Activated CD8-positive, alpha-beta T cell treated with anti-CD3 and anti-CD28 coated beads for 36 hours (primary cell): Measurements from ENCODE around the gene BEX3. TPM values are rescaled to one million over a fixed set of nuclear protein-coding genes. Genes with fewer than 3 reads are reported as not detected.

Experiments
- ATAC-seq: fragments of 200-7000 bp; cut with Tn5 transposase; one replicate; pipeline ENCODE4 v1.10.0; 2021; ENCODE audit warnings: mild to moderate bottlenecking, moderate library complexity
- CTCF ChIA-PET: fragments of 350-600 bp; sonication (Branson Sonifier 250); formaldehyde crosslinking; loops from one replicate; lab custom pipeline; 2021; ENCODE audit warnings: antibody characterized with exemption; lab: Charles Lee
- POLR2A ChIA-PET: fragments of 350-600 bp; sonication (Branson Sonifier 250); formaldehyde crosslinking; loops from one replicate; lab custom pipeline; 2021; ENCODE audit warnings: antibody characterized with exemption; lab: Charles Lee
- DNase-seq: peaks from one replicate; pipeline ENCODE4 v3.0.0-alpha.2; 2020
- H3K27ac Mint-ChIP-seq: one replicate; pipeline ENCODE4 v1.8.0; 2021; ENCODE audit warnings: mild to moderate bottlenecking, mixed read lengths
- H3K27me3 Mint-ChIP-seq: one replicate; pipeline ENCODE4 v1.8.0; 2021; ENCODE audit warnings: mixed read lengths
- H3K36me3 Mint-ChIP-seq: one replicate; pipeline ENCODE4 v1.8.0; 2021; ENCODE audit warnings: low read depth, mixed read lengths
- H3K4me1 Mint-ChIP-seq: one replicate; pipeline ENCODE4 v1.8.0; 2021; ENCODE audit warnings: low read depth, mixed read lengths
- H3K4me3 Mint-ChIP-seq: one replicate; pipeline ENCODE4 v1.8.0; 2021; ENCODE audit warnings: mild to moderate bottlenecking, moderate library complexity, mixed read lengths
- H3K9me3 Mint-ChIP-seq: one replicate; pipeline ENCODE4 v1.8.0; 2021; ENCODE audit warnings: mixed read lengths
- intact Hi-C: fragments of 100-400 bp; cut with micrococcal nuclease; formaldehyde crosslinking; loops from one replicate; pipeline ENCODE4 v1.10.0; 2022
- total RNA-seq, 2 experiments: library from RNA; stranded (reverse); gene quantifications; one replicate each; pipeline ENCODE4 v1.2.3, GENCODE V29; 2021
- TF ChIP-seq, protein P1 (sequence below): fragments of 200-600 bp; IDR thresholded peaks from one replicate; pipeline ENCODE4 v1.8.0; 2022; ENCODE audit warnings: antibody characterized with exemption, mild to moderate bottlenecking

Gene BEX3
- 10 to 100 TPM; 30.8 to 35.1 TPM for total RNA-seq

DNA sequence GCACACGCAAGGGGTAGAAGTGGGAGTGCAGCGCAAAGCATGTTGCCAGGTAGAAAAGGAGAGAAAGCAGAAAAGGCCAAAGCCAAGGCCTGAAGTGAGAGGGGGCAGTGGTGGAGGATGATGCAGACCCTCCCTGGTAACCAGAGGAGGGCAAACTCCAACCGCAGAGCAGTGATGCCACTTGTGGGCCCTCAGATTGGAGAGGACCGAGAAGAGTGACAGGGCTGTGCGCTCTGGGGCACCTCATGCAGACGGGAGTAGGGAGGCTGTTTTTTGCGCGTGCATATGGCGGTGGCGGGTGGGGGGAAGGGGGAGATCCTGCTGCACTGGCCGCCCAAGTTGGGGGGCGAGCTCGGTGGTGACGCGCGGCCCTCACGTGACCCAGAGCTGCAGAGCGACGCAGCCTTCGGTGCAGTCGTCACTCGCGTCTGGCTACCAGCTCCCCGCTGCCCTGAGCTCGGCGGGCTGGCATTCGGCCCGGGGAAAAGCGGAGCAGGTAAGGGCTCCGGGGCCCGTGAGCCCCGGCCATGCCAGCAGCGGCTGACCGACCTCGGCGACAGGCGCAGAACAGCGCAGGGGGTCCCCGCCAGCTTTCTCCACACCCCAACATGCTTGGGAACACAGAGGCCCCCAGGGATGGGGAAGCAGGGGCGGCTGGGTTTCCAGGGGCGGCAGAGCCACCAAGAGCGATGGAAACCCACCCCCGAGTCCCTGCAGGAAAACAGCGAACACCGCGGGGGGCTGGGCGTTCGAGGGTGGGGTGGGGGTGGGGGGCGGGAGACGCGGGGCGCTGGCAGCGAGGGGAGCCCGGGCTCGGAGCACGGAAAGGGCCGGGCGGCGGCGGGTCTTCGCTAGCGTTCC, at the start of gene BEX3:
BEX3 (plus strand) TSS at position 421 of the 861 bp plus-strand sequence. CDS start 984 bp downstream, outside the sequence.
- peak; percentile 50 for DNase-seq
- ATAC-seq: peak; percentile 76
- Mint-ChIP-seq H3K4me3 (peak within 1 kb of the TSS; percentile 76), H3K27me3 (peaks cover 3% of the 10 kb centered on the region), H3K36me3 (peaks cover 4% of the 10 kb centered on the region), H3K27ac (peak within 1 kb of the TSS; percentile 52), H3K4me1 (peaks cover 3% of the 10 kb centered on the region), H3K9me3 (no peaks in the 10 kb centered on the region)
- intact Hi-C loops: no loop called here
- ChIA-PET POLR2A (interaction anchor here (1.1 to 1.6 kb wide), 2 partner anchors 9 to 68 kb away, joined by 3 read pairs; no protein-coding TSS in a partner anchor), CTCF (interaction anchor here (1.3 kb wide), 1 partner anchor 88 kb away, joined by 6 read pairs; no protein-coding TSS in a partner anchor)
- TF ChIP-seq, protein P1, sequence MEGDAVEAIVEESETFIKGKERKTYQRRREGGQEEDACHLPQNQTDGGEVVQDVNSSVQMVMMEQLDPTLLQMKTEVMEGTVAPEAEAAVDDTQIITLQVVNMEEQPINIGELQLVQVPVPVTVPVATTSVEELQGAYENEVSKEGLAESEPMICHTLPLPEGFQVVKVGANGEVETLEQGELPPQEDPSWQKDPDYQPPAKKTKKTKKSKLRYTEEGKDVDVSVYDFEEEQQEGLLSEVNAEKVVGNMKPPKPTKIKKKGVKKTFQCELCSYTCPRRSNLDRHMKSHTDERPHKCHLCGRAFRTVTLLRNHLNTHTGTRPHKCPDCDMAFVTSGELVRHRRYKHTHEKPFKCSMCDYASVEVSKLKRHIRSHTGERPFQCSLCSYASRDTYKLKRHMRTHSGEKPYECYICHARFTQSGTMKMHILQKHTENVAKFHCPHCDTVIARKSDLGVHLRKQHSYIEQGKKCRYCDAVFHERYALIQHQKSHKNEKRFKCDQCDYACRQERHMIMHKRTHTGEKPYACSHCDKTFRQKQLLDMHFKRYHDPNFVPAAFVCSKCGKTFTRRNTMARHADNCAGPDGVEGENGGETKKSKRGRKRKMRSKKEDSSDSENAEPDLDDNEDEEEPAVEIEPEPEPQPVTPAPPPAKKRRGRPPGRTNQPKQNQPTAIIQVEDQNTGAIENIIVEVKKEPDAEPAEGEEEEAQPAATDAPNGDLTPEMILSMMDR: no peak

DNA sequence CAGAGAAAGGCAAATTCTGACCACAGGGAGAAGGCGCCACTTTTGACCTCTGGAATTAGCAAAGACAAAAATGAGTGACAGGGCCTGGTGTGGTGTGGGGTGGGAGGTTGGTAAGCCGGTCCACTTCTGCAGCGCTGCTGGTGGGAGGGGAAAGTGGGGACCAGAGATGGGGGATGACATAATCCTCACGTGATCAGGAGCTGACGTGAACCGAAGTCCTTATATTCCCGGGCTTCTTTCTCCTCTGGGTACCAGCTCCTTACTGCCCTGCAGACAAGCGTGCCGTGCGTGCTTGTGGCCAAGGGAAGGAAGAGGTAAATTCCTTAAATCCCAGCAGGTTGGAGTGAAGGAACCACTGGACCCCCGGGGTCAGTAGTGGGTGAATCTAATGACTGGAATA, 46.3 kb upstream of the BEX3 start, which contains the start of gene TCEAL7:
TCEAL7 (plus strand) TSS at position 249 of the 400 bp plus-strand sequence. CDS start 1,165 bp downstream, outside the sequence.
- TF ChIP-seq, protein P1: no peak
- Mint-ChIP-seq H3K4me1 (peaks cover 2% of the 10 kb centered on the region), H3K27me3 (peaks cover 15% of the 10 kb centered on the region), H3K4me3 (no peak within 1 kb of the TSS), H3K9me3 (no peaks in the 10 kb centered on the region), H3K36me3 (no peaks in the 10 kb centered on the region), H3K27ac (no peak within 1 kb of the TSS)
- intact Hi-C loops: no loop called here
- DNase-seq (no peak), ATAC-seq (no peak)
- ChIA-PET CTCF (interaction anchor here (1.3 to 1.7 kb wide), 2 partner anchors 14 to 160 kb away, joined by 3 read pairs; no protein-coding TSS in a partner anchor), POLR2A (no interaction called here)

DNA sequence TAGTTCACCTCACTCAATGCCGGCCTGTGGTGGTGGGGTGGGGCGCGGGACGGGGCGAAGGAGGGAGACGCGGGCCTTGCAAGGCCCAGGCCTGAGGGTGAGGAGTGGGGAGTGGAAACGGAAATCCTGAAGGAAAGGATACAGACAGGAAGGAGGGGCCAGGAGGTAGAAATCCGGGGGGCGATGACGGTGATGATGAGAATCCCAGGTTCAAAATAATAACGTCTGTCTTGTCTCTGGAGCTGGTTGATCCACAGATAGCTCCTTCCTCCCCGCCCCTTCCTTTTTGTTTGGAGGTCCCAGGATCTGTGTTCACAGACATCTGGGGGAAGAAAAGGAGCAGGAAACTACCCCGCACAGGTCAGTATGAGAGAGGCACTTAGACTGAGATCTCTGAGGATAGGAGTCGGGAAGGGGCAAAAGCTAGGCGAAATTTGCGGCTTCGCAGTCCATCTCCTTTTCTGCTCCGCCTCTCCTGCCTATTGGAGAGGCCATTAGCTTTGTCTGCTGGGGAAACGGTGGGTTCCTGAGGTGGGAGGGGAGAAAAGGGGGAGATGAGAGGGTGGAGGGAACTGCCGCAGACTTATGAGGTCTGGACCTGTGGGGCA, 45.6 kb upstream of the BEX3 start:
- TF ChIP-seq, protein P1: no peak
- H3K36me3 Mint-ChIP-seq: no peaks in the 10 kb centered on the region
- no peak overlapping the region for H3K4me3 Mint-ChIP-seq
- intact Hi-C loops: no loop called here
- ATAC-seq (no peak), DNase-seq (no peak)
- peaks cover 2% of the 10 kb centered on the region for H3K4me1 Mint-ChIP-seq
- H3K27me3 Mint-ChIP-seq: peaks cover 15% of the 10 kb centered on the region
- POLR2A ChIA-PET: no interaction called here
- H3K27ac Mint-ChIP-seq: no peak overlapping the region
- CTCF ChIA-PET: no interaction called here
- no peaks in the 10 kb centered on the region for H3K9me3 Mint-ChIP-seq

DNA sequence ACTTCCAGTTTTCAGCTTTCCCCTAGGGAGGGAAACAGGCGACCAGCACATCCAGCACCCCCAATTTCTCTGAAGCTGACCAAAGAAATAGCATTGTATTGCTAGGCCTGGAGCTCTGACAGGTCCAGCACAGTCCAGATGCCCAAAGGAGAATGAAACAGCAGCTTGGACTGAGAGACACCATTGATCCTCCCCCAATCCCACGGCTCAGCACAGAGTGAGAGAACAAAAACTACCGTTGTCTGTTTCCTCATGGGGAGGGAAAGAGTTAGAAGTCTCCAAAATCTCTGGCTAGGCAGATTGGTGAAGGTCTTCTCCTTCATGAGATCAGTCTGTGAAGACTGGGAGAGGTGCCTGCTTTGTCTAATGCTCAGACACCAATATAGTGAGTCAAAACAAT, 37.7 kb upstream of the BEX3 start:
- no peaks in the 10 kb centered on the region for H3K9me3 Mint-ChIP-seq
- intact Hi-C loops: no loop called here
- POLR2A ChIA-PET: no interaction called here
- ATAC-seq (no peak), DNase-seq (no peak)
- no peak overlapping the region for H3K4me3 Mint-ChIP-seq
- peaks cover 2% of the 10 kb centered on the region for H3K4me1 Mint-ChIP-seq
- H3K27me3 Mint-ChIP-seq: no peaks in the 10 kb centered on the region
- CTCF ChIA-PET: interaction anchor here (0.6 to 1.1 kb wide), 3 partner anchors 125 to 152 kb away, joined by 3 to 4 read pairs (median 3); no protein-coding TSS in a partner anchor
- no peak overlapping the region for H3K27ac Mint-ChIP-seq
- TF ChIP-seq, protein P1: no peak
- H3K36me3 Mint-ChIP-seq: no peaks in the 10 kb centered on the region
